Measurements from ENCODE around the gene DAPK3.
"Not testable (repeated sequence)": the region's sequence is repeated elsewhere in the genome, so short reads cannot be mapped to it uniquely, and the experiment has no call there.

DAPK3 gene

DNA sequence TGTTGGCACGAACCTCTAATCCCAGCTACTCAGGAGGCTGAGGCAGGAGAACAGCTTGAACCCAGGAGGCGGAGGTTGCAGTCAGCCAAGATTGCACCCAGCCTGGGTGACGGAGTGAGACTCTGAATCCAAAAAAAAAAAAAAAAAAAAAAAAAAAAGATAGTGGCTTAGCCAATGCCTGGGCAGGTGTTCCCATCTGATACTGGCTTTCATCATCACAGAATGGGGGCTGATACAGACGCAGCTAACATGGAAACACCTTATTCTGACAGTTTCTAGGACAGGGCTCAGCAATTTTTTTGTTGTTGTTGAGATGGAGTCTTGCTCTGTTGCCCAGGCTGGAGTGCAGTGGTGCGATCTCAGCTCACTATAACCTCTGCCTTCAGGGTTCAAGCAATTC, 29.9 kb upstream of the DAPK3 start:
- DNase-seq = not testable (repeated sequence)

GRCh38 chr19:3998667-3999412, 27.9 kb upstream of the DAPK3 start:
- not testable (repeated sequence) for DNase-seq

- DNase-seq = no peak
Measured at GRCh38 chr19:3995607-3996006, 24.7 kb upstream of the DAPK3 start.

DNA sequence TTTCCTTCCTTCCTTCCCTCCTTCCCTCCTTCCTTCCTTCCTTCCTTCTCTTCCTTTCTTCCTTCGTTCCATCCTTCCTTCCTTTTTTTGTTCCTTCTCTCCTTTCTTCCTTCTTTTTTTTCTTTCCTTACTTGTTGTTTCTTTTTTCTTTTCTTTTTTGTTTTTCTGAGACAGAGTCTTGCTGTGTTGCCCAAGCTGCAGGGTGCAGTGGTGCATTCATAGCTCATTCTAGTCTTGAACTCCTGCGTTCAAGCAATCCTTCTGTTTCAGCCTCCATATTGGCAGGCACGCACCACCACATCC, 19.9 kb upstream of the DAPK3 start:
- DNase-seq = no peak

DNA sequence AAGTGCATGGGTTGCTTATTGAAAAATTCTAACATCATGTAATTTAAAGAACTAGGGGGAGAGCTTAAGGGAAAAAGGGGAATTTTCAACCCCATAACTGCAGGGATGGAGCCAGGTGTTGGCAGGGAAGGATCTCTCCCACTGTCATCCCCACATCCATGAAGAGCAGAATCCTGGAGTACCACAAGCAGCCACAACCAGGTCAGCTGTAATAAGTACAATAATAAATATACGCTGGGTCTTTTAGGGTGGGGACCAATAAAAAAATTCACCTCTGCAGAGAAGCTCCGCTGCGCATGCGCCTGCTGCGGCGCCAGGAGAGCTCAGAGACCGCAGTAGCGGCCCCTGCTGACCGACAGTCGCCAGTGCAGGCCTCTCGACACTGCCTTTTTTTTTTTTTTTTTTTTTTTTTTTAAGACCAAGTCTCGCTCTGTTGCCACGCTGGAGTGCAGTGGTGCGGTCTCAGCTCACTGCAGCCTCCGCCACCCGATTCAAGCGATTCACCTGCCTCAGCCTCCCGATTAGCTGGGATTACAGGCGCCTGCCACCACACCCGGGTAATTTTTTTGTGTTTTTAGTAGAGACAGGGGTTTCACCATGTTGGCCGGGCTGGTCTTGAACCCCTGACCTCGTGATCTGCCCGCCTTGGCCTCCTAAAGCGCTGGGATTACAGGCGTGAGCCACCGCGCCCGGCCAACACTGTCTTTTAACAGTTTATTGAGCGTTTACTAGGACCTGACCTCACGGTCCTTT, 16.9 kb upstream of the DAPK3 start:
- peak; percentile 78 for DNase-seq

DNA sequence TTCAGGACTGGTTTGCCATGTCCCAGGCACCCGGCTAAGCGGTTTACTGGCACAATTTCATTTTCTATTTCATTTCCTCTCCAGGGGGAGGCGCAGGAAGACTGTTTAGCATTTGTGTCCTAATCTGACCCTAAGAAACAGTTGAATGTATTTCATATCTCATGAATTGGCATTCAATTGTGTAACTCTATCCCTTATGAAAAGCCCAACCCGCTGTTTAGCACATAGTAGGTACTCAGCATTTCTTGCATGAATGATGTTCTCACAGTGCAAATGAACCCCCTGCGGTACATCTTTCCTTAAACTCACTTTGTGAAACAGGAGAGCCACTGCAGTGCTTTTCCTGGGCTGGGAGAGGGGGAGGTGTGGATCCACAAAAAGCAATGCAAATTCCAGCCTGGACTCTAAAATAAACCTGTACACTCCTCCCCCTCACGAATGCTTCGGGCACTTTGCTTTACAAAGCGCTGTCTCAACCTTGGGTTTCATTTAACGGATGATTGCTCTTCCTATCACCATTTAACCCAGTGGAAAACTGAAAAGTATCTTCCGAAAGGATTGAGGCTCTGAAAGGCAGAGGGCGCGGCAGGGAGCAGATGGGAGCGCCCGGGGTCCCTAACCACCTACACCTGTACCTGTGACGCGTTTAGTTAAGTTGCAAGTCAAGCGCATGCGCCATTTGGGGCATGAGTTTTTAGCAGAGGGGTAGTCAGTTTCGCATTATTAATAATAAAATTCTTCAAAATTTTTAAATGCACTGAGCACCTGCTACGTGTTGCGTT, 15.6 kb upstream of the DAPK3 start:
- DNase-seq = peak; percentile 80

GRCh38 chr19:3985643-3986259, 14.9 kb upstream of the DAPK3 start:
- DNase-seq = no peak

GRCh38 chr19:3984908-3985642, 14.2 kb upstream of the DAPK3 start, which contains the start of gene EEF2:
Gene EEF2 (minus strand): TSS chr19:3985463. CDS start chr19:3985380, 83 bp downstream.
- peak; percentile 79 for DNase-seq

DNA sequence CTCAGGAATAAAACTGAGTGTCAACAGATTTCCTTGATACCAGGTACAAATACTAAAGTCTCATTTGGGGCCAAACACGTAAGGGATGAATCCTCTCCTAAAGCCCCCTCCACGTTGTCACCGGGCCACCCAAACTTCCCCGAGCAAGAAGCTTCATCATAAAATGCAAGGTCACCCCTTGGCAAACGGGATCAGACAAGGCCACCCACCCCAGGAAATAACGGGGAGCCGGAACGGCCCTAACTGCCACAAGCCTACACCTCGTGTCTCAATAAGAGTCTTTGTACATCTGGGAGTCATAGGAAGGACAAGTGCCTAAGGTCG, 13.6 kb upstream of the DAPK3 start:
- DNase-seq = no peak

GRCh38 chr19:3983936-3984583, 13.2 kb upstream of the DAPK3 start:
- DNase-seq = no peak

- DNase-seq = no peak
Measured at GRCh38 chr19:3983542-3983914, 12.6 kb upstream of the DAPK3 start.

DNA sequence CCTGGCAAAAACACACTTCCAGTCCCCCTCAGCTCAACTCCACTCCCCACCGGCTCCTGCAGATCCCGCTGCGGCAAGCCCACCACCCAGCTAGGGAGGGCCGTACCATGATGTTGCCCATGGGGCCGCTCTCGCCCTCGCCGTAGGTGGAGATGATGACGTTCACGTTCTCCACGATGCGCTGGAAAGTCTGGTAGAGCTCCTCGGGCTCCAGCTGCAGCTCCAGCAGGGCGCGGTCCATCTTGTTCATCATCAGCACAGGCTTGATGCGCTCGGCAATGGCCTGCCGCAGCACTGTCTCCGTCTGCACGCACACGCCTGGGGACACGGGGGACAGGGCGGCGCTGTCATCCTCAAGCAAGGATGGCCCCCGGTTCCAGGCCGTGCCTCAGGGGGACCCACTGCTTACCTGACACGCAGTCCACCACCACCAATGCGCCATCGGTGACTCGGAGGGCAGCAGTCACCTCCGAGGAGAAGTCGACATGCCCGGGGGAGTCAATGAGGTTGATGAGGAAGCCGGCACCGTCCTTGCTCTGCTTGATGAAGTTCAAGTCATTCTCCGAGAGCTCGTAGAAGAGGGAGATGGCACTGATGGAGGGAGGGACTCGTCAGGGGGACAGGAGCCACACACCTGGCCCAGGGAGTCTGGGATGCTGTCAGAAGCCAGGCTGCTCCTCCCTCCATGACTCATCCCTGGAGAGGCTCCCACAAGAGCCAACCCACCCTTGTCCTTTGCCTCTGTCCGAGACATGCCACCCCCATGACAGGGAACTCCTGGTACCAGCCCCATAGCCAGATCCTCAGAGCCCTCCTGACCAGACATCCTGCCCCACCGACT, 12.0 kb upstream of the DAPK3 start:
- no peak for DNase-seq

DNA sequence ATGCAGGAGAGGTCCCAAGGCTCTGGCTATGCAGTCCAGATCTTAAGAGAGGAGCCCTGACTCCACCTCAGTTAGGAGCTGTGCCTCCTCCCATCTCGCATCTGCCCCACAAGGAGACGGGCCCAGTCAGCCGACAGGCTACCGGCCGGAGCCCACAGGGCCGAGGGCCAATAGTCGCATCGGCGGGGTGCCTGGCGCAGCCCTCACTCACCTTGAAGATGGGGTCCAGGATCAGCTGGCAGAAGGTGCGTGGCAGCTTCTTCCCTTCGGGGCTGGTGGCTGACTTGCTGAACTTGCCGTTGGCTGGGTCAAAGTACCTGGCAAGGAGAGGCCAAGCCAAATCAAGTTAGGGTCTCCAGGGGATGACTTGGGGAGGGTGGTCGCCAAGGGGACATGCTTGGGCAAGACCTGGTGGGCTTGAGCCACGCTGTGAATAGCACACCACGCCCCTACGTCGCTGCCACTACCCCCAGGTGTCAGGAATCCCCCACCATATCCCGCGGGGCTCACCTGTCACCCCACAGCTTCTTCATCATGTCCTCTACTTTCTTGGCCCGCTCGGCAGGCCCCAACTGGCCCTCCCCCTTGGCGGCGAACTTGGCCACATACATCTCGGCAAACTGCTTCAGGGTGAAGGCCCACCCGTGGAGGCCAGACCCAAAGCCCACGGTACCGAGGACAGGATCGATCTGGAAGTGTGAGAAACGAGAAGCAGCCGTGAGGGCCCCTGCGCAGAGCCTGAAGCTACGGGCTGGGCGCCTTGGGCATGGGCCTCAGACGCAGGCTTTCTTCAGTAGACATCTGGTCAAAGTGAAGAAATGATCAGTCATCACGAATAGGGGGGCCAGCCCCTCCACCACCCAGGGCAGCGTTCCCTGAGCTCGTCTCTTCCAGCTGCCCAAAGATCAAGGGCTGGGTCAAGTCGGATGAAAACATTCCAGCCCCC, 11.1 kb upstream of the DAPK3 start:
- DNase-seq = no peak

- no peak for DNase-seq
Measured at GRCh38 chr19:3981373-3981735, 10.5 kb upstream of the DAPK3 start.

- no peak for DNase-seq
Measured at GRCh38 chr19:3980353-3981251, 9.7 kb upstream of the DAPK3 start.

DNA sequence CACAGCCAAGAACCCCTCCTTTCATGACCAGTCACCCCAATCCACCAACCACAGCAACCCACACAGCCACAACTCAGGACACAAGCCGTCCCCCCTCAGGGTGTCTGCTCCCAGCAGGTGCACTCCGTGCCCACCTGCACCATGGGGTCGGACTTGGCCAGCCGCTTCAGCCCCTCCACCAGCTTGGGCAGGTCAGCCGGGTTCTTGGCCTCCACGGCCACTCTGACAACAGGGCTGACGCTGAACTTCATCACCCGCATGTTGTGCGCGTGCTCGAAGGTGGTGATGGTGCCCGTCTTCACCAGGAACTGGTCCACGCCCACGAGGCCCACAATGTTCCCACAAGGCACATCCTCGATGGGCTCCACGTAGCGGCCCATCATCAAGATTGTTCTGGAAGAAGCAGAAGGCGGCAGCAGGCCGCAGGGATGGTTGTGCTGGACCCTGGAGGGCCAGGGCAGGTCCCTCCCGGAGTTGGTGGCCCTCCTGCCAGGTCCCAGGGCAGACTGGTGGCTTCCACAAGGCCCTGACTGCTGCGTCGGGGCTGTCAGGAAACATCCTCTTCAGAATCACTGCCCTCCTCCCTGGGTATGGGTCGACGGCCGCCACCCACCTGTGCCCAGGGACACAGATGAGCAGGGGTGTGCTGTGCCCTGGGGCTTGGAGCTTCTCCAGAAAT, 8.9 kb upstream of the DAPK3 start:
- DNase-seq = no peak

GRCh38 chr19:3979289-3979673, 8.4 kb upstream of the DAPK3 start:
- DNase-seq = no peak

DNA sequence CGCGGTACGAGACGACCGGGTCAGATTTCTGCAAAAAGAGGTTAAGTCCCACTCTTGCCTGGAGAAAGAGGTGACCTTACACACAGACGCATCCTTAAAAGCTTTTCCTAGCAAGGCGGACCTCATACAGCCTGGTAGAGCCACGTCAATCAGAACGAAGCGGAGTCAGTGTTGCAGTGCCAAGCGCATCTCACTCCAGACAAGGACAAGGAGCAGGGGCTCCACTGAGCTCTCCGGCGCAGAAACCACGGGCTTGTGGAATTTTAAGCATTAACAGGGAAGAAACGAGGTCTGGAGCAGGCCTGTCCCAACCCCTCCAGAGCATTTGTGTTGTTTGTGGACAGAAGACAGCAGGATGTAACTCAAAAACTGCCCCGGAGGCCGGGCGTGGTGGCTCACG, 7.2 kb upstream of the DAPK3 start:
- DNase-seq = no peak

Measured in NCI-H510A (cell line).